Activated CD4-positive, alpha-beta T cell treated with anti-CD3 and anti-CD28 coated beads for 36 hours (primary cell): ENCODE results near the gene COPE. TPM values are rescaled to one million over a fixed set of nuclear protein-coding genes. Genes with fewer than 3 reads are reported as not detected.
"Not testable (repeated sequence)": the region's sequence is repeated elsewhere in the genome, so short reads cannot be mapped to it uniquely, and the experiment has no call there.

Experiments
- ATAC-seq: fragments of 200-7000 bp; cut with Tn5 transposase; one replicate; pipeline ENCODE4 v1.10.0; 2021; ENCODE audit warnings: mild to moderate bottlenecking, moderate library complexity
- CTCF ChIA-PET: fragments of 350-600 bp; sonication (Branson Sonifier 250); formaldehyde crosslinking; loops from one replicate; lab custom pipeline; 2021; ENCODE audit warnings: antibody characterized with exemption; lab: Charles Lee
- POLR2A ChIA-PET: fragments of 350-600 bp; sonication (Branson Sonifier 250); formaldehyde crosslinking; loops from one replicate; lab custom pipeline; 2021; ENCODE audit warnings: antibody characterized with exemption, inconsistent platforms; lab: Charles Lee
- DNase-seq: peaks from one replicate; pipeline ENCODE4 v3.0.0-alpha.2; 2020
- H3K27ac Mint-ChIP-seq: one replicate; pipeline ENCODE4 v1.8.0; 2021; ENCODE audit warnings: mixed read lengths
- H3K27me3 Mint-ChIP-seq: one replicate; pipeline ENCODE4 v1.8.0; 2021; ENCODE audit warnings: mixed read lengths
- H3K36me3 Mint-ChIP-seq: one replicate; pipeline ENCODE4 v1.8.0; 2021; ENCODE audit warnings: low read depth, mixed read lengths
- H3K4me1 Mint-ChIP-seq: one replicate; pipeline ENCODE4 v1.8.0; 2021; ENCODE audit warnings: mixed read lengths
- H3K4me3 Mint-ChIP-seq: one replicate; pipeline ENCODE4 v1.8.0; 2021; ENCODE audit warnings: mild to moderate bottlenecking, moderate library complexity, mixed read lengths
- H3K9me3 Mint-ChIP-seq: one replicate; pipeline ENCODE4 v1.8.0; 2021; ENCODE audit warnings: low read depth, mixed read lengths
- intact Hi-C, 2 experiments: fragments of 100-400 bp; cut with DNase I in 1 of 2; cut with micrococcal nuclease in 1 of 2; formaldehyde crosslinking; loops; one replicate each; pipeline versions ENCODE4 v1.14.2 to v1.15.1; 2022 to 2024; cut with DNase I, micrococcal nuclease
- total RNA-seq, 2 experiments: library from RNA; stranded (reverse); gene quantifications; one replicate each; pipeline ENCODE4 v1.2.3, GENCODE V29; 2021

Gene COPE
- total RNA-seq, 2 experiments from 2014 or later = 158 to 182 TPM

DNA sequence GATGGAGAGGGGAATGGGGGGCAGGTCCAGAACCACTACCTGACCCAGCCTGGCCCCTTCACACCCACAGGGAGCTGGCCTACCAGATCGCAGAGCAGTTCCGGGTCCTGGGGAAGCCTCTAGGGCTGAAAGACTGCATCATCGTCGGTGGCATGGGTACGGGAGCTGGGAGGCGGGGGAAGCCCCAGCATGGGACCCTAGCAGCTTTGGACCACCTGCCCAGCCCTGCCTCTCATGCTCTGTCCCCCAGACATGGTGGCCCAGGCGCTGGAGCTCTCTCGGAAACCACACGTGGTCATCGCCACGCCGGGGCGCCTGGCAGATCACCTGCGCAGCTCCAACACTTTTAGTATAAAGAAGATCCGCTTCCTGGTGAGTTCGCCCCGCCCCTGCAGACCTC is 2.4 kb upstream of the COPE start:
- Mint-ChIP-seq H3K27me3 (no peaks in the 10 kb centered on the region), H3K36me3 (peaks cover 49% of the 10 kb centered on the region), H3K9me3 (no peaks in the 10 kb centered on the region), H3K4me3 (peak overlapping the region; percentile 99), H3K27ac (no peak overlapping the region), H3K4me1 (peaks cover 31% of the 10 kb centered on the region)
- intact Hi-C loops = no loop called here
- DNase-seq = no peak
- ChIA-PET CTCF (no interaction called here), POLR2A (no interaction called here)
- ATAC-seq = no peak

- ATAC-seq (no peak), DNase-seq (no peak)
- Mint-ChIP-seq H3K9me3 (no peaks in the 10 kb centered on the region), H3K4me3 (peak overlapping the region; percentile 99), H3K27me3 (no peaks in the 10 kb centered on the region), H3K27ac (peak overlapping the region; percentile 96), H3K36me3 (peaks cover 43% of the 10 kb centered on the region), H3K4me1 (peaks cover 38% of the 10 kb centered on the region)
- intact Hi-C loops = loop anchor here in 1 of 2 experiments (1.0 kb wide), 1 partner anchor 17 kb away; no protein-coding TSS in a partner anchor
- POLR2A ChIA-PET = interaction anchor here (0.7 kb wide), 1 partner anchor 67 kb away, joined by 3 read pairs; no protein-coding TSS in a partner anchor
- CTCF ChIA-PET = interaction anchor here (2.7 to 2.8 kb wide), 2 partner anchors 11 to 332 kb away, joined by 10 to 11 read pairs; partner anchors contain the start of gene REX1BD
Observed at GRCh38 chr19:18920400-18920799, 1.2 kb upstream of the COPE start.

DNA sequence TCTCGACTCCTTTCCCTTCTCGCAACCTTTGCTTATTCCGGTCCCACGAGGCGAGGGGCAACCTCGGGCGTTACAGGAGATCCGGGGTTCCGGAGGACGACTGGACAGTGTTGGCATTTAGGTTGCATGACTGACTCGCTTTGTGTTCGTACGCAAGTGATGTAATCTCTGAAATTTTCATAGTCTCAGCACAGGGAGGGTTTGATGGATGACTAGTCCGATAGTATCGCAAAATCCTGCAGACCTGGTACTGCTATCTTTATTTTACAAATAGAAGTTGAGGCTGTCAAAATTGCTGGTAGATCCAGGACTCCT is 670 bp upstream of the COPE start:
- Mint-ChIP-seq H3K9me3 (no peaks in the 10 kb centered on the region), H3K4me3 (peak overlapping the region; percentile 99), H3K36me3 (peaks cover 45% of the 10 kb centered on the region), H3K4me1 (peaks cover 41% of the 10 kb centered on the region), H3K27ac (peak overlapping the region; percentile 96), H3K27me3 (no peaks in the 10 kb centered on the region)
- POLR2A ChIA-PET = interaction anchor here (0.6 to 1.7 kb wide), 10 partner anchors 9 to 782 kb away, joined by 3 to 14 read pairs (median 3); partner anchors contain the start of gene UPF1
- CTCF ChIA-PET = interaction anchor here (0.6 to 2.8 kb wide), 8 partner anchors 10 to 331 kb away, joined by 3 to 11 read pairs (median 4); partner anchors contain the start of genes NR2C2AP and REX1BD
- ATAC-seq (no peak), DNase-seq (no peak)
- intact Hi-C loops = loop anchor here (1.0 to 2.0 kb wide), 21 partner anchors 12 to 727 kb away; partner anchors contain the start of genes BORCS8 (in 2 of the 2), ELL (in 2 of the 2), RFXANK (in 2 of the 2) and TMEM161A (in 2 of the 2)

- H3K9me3 Mint-ChIP-seq, H3K27me3 Mint-ChIP-seq, ATAC-seq, intact Hi-C loops, DNase-seq, CTCF ChIA-PET, H3K27ac Mint-ChIP-seq: not testable (repeated sequence)
- peaks cover 41% of the 10 kb centered on the region for H3K4me1 Mint-ChIP-seq
- peaks cover 35% of the 10 kb centered on the region for H3K36me3 Mint-ChIP-seq
- peak overlapping the region; percentile 99 for H3K4me3 Mint-ChIP-seq
- POLR2A ChIA-PET = interaction anchor here (0.7 kb wide), 1 partner anchor 23 kb away, joined by 6 read pairs; no protein-coding TSS in a partner anchor
Observed at GRCh38 chr19:18917593-18917992, 1.6 kb downstream of the COPE start.

GRCh38 chr19:18915639-18916038 is 3.5 kb downstream of the COPE start:
- Mint-ChIP-seq H3K4me1 (peaks cover 34% of the 10 kb centered on the region), H3K36me3 (peaks cover 26% of the 10 kb centered on the region), H3K9me3 (no peaks in the 10 kb centered on the region), H3K4me3 (no peak overlapping the region), H3K27me3 (no peaks in the 10 kb centered on the region), H3K27ac (no peak overlapping the region)
- CTCF ChIA-PET = interaction anchor here (0.6 kb wide), 1 partner anchor 356 kb away, joined by 3 read pairs; no protein-coding TSS in a partner anchor
- DNase-seq (peak; percentile 67), ATAC-seq (no peak)
- POLR2A ChIA-PET = interaction anchor here (0.7 kb wide), 1 partner anchor 357 kb away, joined by 3 read pairs; no protein-coding TSS in a partner anchor
- intact Hi-C loops = no loop called here

DNA sequence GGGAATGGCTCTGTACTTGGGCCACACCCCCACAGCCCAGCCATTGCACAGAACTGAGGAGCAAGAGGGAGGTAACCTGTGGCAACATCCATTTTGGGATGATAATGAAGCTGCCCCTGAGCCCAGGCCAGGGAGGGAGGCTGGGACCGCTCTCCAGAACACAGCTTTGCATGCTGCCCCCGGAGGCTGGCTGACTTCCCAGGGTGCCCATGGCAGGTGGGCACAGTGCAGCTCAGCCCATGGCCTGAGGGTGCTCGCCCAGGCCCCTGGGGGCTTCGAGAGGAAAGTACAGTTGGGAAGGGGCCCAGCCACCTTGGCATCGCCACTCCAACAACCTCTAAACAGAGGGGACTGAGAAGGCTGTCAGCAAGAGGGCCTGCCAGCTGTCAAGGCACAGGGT is 5.7 kb downstream of the COPE start:
- ATAC-seq (no peak), DNase-seq (no peak)
- ChIA-PET POLR2A (no interaction called here), CTCF (no interaction called here)
- Mint-ChIP-seq H3K4me1 (peaks cover 24% of the 10 kb centered on the region), H3K9me3 (no peaks in the 10 kb centered on the region), H3K4me3 (no peak overlapping the region), H3K36me3 (peaks cover 14% of the 10 kb centered on the region), H3K27ac (no peak overlapping the region), H3K27me3 (no peaks in the 10 kb centered on the region)
- intact Hi-C loops = no loop called here

DNA sequence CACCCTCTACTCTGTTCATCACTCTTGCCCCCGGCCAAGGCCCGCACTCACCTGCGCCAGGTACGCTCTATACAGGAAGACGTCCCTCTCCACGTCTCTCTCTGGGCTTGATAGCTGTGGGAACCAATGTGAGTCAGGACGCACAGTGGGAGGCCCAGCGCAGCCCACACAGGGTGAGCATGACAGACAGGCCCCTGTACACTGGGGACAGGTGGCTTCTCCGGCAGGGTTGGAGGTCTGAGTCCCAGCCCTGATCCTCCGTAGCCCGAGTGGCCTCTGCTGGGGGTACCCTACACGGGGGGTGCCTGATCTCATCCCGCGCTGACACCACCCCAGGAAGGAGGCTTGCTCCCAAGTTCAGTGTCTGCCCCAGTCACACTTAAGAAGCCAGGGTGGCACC is 6.3 kb downstream of the COPE start:
- DNase-seq (no peak), ATAC-seq (no peak)
- ChIA-PET POLR2A (interaction anchor here (0.6 kb wide), 1 partner anchor 391 kb away, joined by 3 read pairs; the partner anchor contains the start of gene ELL), CTCF (no interaction called here)
- H3K27me3 Mint-ChIP-seq = no peaks in the 10 kb centered on the region
- peaks cover 14% of the 10 kb centered on the region for H3K36me3 Mint-ChIP-seq
- intact Hi-C loops = no loop called here
- H3K9me3 Mint-ChIP-seq = no peaks in the 10 kb centered on the region
- H3K4me1 Mint-ChIP-seq = peaks cover 20% of the 10 kb centered on the region
- H3K27ac Mint-ChIP-seq = no peak overlapping the region
- no peak overlapping the region for H3K4me3 Mint-ChIP-seq

- peaks cover 8% of the 10 kb centered on the region for H3K4me1 Mint-ChIP-seq
- H3K36me3 Mint-ChIP-seq = peaks cover 17% of the 10 kb centered on the region
- CTCF ChIA-PET = interaction anchor here (0.6 to 3.1 kb wide), 2 partner anchors 8 to 63 kb away, joined by 3 to 10 read pairs; partner anchors contain the start of genes COPE and DDX49
- H3K4me3 Mint-ChIP-seq = no peak overlapping the region
- no peaks in the 10 kb centered on the region for H3K27me3 Mint-ChIP-seq
- intact Hi-C loops = no loop called here
- H3K9me3 Mint-ChIP-seq = no peaks in the 10 kb centered on the region
- DNase-seq = no peak
- POLR2A ChIA-PET = interaction anchor here (0.6 to 0.8 kb wide), 2 partner anchors 19 to 21 kb away, joined by 3 to 4 read pairs; no protein-coding TSS in a partner anchor
- no peak for ATAC-seq
- H3K27ac Mint-ChIP-seq = no peak overlapping the region
Observed at GRCh38 chr19:18910801-18911436, 8.3 kb downstream of the COPE start.

- no peaks in the 10 kb centered on the region for H3K9me3 Mint-ChIP-seq
- DNase-seq (no peak), ATAC-seq (no peak)
- ChIA-PET POLR2A (interaction anchor here (0.7 kb wide), 1 partner anchor 36 kb away, joined by 3 read pairs; no protein-coding TSS in a partner anchor), CTCF (interaction anchor here (0.6 to 3.1 kb wide), 2 partner anchors 9 to 136 kb away, joined by 3 to 10 read pairs; partner anchors contain the start of genes COPE and DDX49)
- H3K36me3 Mint-ChIP-seq = peaks cover 16% of the 10 kb centered on the region
- H3K4me1 Mint-ChIP-seq = peaks cover under 1% of the 10 kb centered on the region
- no peaks in the 10 kb centered on the region for H3K27me3 Mint-ChIP-seq
- intact Hi-C loops = no loop called here
- no peak overlapping the region for H3K27ac Mint-ChIP-seq
- no peak overlapping the region for H3K4me3 Mint-ChIP-seq
Observed at GRCh38 chr19:18910010-18910409, 9.2 kb downstream of the COPE start.

DNA sequence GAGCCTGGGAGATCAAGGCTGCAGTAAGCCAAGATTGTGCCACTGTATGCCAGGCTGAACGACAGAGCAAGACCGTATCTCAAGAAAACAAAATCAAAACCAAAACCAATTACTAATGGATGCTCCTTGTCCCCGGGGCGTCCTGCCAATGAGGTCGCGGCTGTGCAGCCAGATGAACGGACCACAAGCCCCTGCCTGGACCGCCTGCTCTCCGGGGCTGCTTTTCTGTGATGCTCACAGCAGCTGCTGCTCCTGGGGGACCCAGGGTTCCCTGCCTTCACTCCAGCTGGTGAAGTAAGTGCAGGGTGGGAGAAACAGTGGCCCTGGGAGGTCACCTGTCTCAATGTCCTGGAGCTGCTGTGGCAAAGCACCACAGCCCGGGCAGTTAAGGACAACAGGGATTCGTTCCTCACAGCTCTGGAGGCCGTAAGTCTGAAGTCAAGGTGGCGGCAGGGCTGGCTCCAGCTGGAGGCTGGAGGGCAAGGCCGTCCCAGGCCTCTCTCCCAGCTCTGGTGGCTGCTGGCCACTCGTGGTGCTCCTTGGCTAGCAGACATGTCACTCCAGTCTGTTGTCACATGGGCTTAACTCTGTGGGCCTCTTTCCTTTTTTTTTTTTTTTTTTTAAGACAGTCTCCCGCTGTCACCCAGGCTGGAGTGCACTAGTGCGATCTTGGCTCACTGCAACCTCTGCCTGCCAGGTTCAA is 10.1 kb downstream of the COPE start:
- H3K27ac Mint-ChIP-seq = no peak overlapping the region
- CTCF ChIA-PET = interaction anchor here (0.6 to 3.1 kb wide), 2 partner anchors 10 to 135 kb away, joined by 3 to 10 read pairs; partner anchors contain the start of genes COPE and DDX49
- intact Hi-C loops = no loop called here

More for the DNA sequence above, 10.1 kb downstream of the COPE start:
- no peaks in the 10 kb centered on the region for H3K27me3 Mint-ChIP-seq
- peaks cover 16% of the 10 kb centered on the region for H3K36me3 Mint-ChIP-seq
- H3K4me3 Mint-ChIP-seq = no peak overlapping the region
- POLR2A ChIA-PET = no interaction called here
- ATAC-seq (no peak), DNase-seq (no peak)
- no peaks in the 10 kb centered on the region for H3K9me3 Mint-ChIP-seq
- H3K4me1 Mint-ChIP-seq = no peaks in the 10 kb centered on the region
